Measurements from ENCODE around the gene RAD17.

GRCh38 chr5:69414885-69415583 is 45.4 kb downstream of the RAD17 start, which contains the start of gene MARVELD2:
- TF ChIP-seq, protein P1, sequence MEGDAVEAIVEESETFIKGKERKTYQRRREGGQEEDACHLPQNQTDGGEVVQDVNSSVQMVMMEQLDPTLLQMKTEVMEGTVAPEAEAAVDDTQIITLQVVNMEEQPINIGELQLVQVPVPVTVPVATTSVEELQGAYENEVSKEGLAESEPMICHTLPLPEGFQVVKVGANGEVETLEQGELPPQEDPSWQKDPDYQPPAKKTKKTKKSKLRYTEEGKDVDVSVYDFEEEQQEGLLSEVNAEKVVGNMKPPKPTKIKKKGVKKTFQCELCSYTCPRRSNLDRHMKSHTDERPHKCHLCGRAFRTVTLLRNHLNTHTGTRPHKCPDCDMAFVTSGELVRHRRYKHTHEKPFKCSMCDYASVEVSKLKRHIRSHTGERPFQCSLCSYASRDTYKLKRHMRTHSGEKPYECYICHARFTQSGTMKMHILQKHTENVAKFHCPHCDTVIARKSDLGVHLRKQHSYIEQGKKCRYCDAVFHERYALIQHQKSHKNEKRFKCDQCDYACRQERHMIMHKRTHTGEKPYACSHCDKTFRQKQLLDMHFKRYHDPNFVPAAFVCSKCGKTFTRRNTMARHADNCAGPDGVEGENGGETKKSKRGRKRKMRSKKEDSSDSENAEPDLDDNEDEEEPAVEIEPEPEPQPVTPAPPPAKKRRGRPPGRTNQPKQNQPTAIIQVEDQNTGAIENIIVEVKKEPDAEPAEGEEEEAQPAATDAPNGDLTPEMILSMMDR (conservative IDR thresholded peaks at IDR 0.05; ENCODE audit: low read length) = no peak
- no peak for TF ChIP-seq EZH2phosphoT487 (IDR thresholded peaks at IDR 0.05; ENCODE audit: borderline replicate concordance)
